HepG2 (cell line): Measurements from ENCODE around the gene USP7. TPM values are rescaled to one million over a fixed set of nuclear protein-coding genes. Genes with fewer than 3 reads are reported as not detected.
A peak's percentile ranks its signal among the peaks of the same experiment; 100 is the strongest.

Experiments
- ATAC-seq: fragments of 200-7000 bp; cut with Tn5 transposase; 3 replicates; pipeline ENCODE4 v1.9.1; 2020; ENCODE audit warnings: mild to moderate bottlenecking, moderate library complexity
- BruUV-seq: library from RNA; stranded (reverse); fragments of 400-500 nt; replicated peaks from 2 replicates; lab custom pipeline; 2021; lab: Mats Ljungman, UMichigan
- CTCF ChIA-PET: fragments of 300-600 bp; formaldehyde crosslinking; extraction: SDS; loops from one replicate; lab custom pipeline; 2021; ENCODE audit warnings: low total read pairs, inconsistent platforms, low intra/inter-chr PET ratio; lab: Yijun Ruan, JAX
- POLR2A ChIA-PET: fragments of 350-600 bp; sonication (Branson Sonifier 250); formaldehyde crosslinking; loops from one replicate; lab custom pipeline; 2020; ENCODE audit warnings: antibody characterized with exemption, inconsistent platforms; lab: Yijun Ruan, JAX
- DNase-seq: peaks from one replicate; pipeline ENCODE4 v3.0.0-alpha.2; 2015; ENCODE audit warnings: low spot score
- FAIRE-seq: peaks from 3 replicates; lab custom pipeline; 2011; peaks lifted over from hg19 to GRCh38; lab: Jason Lieb, UNC
- H2AFZ ChIP-seq: one replicate; pipeline ENCODE4 v1.6.1; 2011; ENCODE audit warnings: low read length, inconsistent platforms
- H3K27ac ChIP-seq: fragments of 300-600 bp; 3 replicates; pipeline ENCODE4 v1.8.0; 2011; ENCODE audit warnings: mixed run types, mild to moderate bottlenecking, mixed read lengths, low read length, inconsistent platforms; ENCODE audit not compliant: insufficient read depth; ENCODE audit errors: extremely low read length
- H3K27me3 ChIP-seq, 2 experiments: fragments of 200-600 bp in 1 of 2; 2 replicates in 1 of 2; 3 replicates in 1 of 2; pipeline versions ENCODE4 v1.6.0 to v1.8.0; 2011; ENCODE audit warnings: low read length in 2 of 2, mild to moderate bottlenecking in 2 of 2, moderate library complexity in 2 of 2, inconsistent platforms in 1 of 2; ENCODE audit not compliant: insufficient read depth in 2 of 2, control insufficient read depth in 1 of 2
- H3K36me3 ChIP-seq, 2 experiments: fragments of 200-600 bp in 1 of 2; replicated peaks in 1 of 2; 2 replicates in 1 of 2; 3 replicates in 1 of 2; pipeline versions ENCODE4 v1.5.1 to v1.8.0; 2011; ENCODE audit warnings: low read length in 2 of 2, inconsistent platforms in 1 of 2; ENCODE audit not compliant: insufficient read depth in 2 of 2, control insufficient read depth in 1 of 2
- H3K4me1 ChIP-seq: 2 replicates; pipeline ENCODE4 v1.5.1; 2012; ENCODE audit warnings: low read length, inconsistent platforms; ENCODE audit not compliant: insufficient read depth
- H3K4me2 ChIP-seq: 2 replicates; pipeline ENCODE4 v1.6.0; 2011; ENCODE audit warnings: low read depth, low read length, inconsistent platforms
- H3K4me3 ChIP-seq, 3 experiments: fragments of 200-600 bp in 1 of 3; sonication (generic), shearing (Covaris generic) in 1 of 3; replicated peaks in 1 of 3; 2 replicates each; pipeline ENCODE4 v1.5.1; 2011 to 2016; ENCODE audit warnings: low read length in 3 of 3, inconsistent platforms in 2 of 3, low read depth in 2 of 3, mild to moderate bottlenecking in 2 of 3, control low read depth in 1 of 3, mixed read lengths in 1 of 3; ENCODE audit not compliant: insufficient read depth in 1 of 3
- H3K79me2 ChIP-seq: one replicate; pipeline ENCODE4 v1.6.1; 2011; ENCODE audit warnings: low read length, inconsistent platforms; ENCODE audit not compliant: insufficient read depth
- H3K9ac ChIP-seq: 2 replicates; pipeline ENCODE4 v1.6.0; 2011; ENCODE audit warnings: mild to moderate bottlenecking, low read depth, low read length, inconsistent platforms; ENCODE audit not compliant: insufficient read depth
- H3K9me3 ChIP-seq: 2 replicates; pipeline ENCODE4 v1.5.1; 2012; ENCODE audit warnings: mild to moderate bottlenecking, low read length
- H4K20me1 ChIP-seq: 2 replicates; pipeline ENCODE4 v1.6.0; 2011; ENCODE audit warnings: inconsistent platforms, mild to moderate bottlenecking, low read length, moderate library complexity; ENCODE audit not compliant: insufficient read depth
- IKZF1 ChIP-seq: fragments of 450-650 bp; IDR thresholded peaks from 2 replicates; pipeline ENCODE4 v1.7.1; 2016
- KDM1A ChIP-seq: IDR thresholded peaks from 2 replicates; pipeline ENCODE4 v1.6.1; 2016; ENCODE audit warnings: missing compliant biosample characterization
- PLSCR1 ChIP-seq: sonication (generic); formaldehyde crosslinking; IDR thresholded peaks from 2 replicates; pipeline ENCODE4 v1.5.0; 2020; ENCODE audit warnings: missing genetic modification reagents, mild to moderate bottlenecking, borderline replicate concordance
- SIX4 ChIP-seq: sonication (generic); formaldehyde crosslinking; IDR thresholded peaks from 2 replicates; pipeline ENCODE4 v1.4.0; 2020; ENCODE audit warnings: missing genetic modification reagents
- SRSF4 ChIP-seq: fragments of 200-400 bp; formaldehyde crosslinking; IDR thresholded peaks from one replicate; pipeline ENCODE4 v1.6.1; 2018; ENCODE audit warnings: mild to moderate bottlenecking, low read depth, low read length, moderate library complexity; ENCODE audit not compliant: poor library complexity, severe bottlenecking
- TEAD3 ChIP-seq: optimal IDR thresholded peaks from 2 replicates; pipeline ENCODE3; 2016; ENCODE audit warnings: borderline replicate concordance
- ZBTB33 ChIP-seq: sonication (generic); formaldehyde crosslinking; IDR thresholded peaks from 2 replicates; pipeline ENCODE4 v1.4.0; 2020; ENCODE audit warnings: missing genetic modification reagents
- ZFP37 ChIP-seq: sonication (generic); formaldehyde crosslinking; IDR thresholded peaks from 2 replicates; pipeline ENCODE4 v1.4.0; 2020; ENCODE audit warnings: missing genetic modification reagents, borderline replicate concordance
- ZNF225 ChIP-seq: sonication (generic); formaldehyde crosslinking; IDR thresholded peaks from 2 replicates; pipeline ENCODE4 v1.4.0; 2020; ENCODE audit warnings: mild to moderate bottlenecking, missing genetic modification reagents
- ZNF329 ChIP-seq: sonication (generic); formaldehyde crosslinking; IDR thresholded peaks from 2 replicates; pipeline ENCODE4 v1.9.0; 2021; ENCODE audit warnings: low read depth, mild to moderate bottlenecking, missing genetic modification reagents
- ZNF777 ChIP-seq: sonication (generic); formaldehyde crosslinking; IDR thresholded peaks from 2 replicates; pipeline ENCODE4 v1.4.0; 2020; ENCODE audit warnings: missing genetic modification reagents
- ZNF841 ChIP-seq: sonication (generic); formaldehyde crosslinking; IDR thresholded peaks from 2 replicates; pipeline ENCODE4 v1.8.1; 2023; ENCODE audit warnings: missing genetic modification reagents, borderline replicate concordance
- ZNF883 ChIP-seq: sonication (generic); formaldehyde crosslinking; IDR thresholded peaks from 2 replicates; pipeline ENCODE4 v1.5.1; 2020; ENCODE audit warnings: mild to moderate bottlenecking, missing genetic modification reagents; ENCODE audit errors: not compliant biosample characterization
- ZSCAN21 ChIP-seq: sonication (generic); formaldehyde crosslinking; IDR thresholded peaks from 2 replicates; pipeline ENCODE4 v1.8.0; 2022; ENCODE audit warnings: mild to moderate bottlenecking, missing genetic modification reagents, moderate library complexity, borderline replicate concordance
- WGBS: methylation state at CpG from one replicate; pipeline ENCODE4 v1.1.6; 2017; ENCODE audit warnings: low lambda C conversion rate; 5-methylcytosine and 5-hydroxymethylcytosine counted together
- in situ Hi-C: cut with HindIII; loops from 2 replicates; pipeline ENCODE4 v1.10.0; 2017; ENCODE audit warnings: low pct_unique_long_range_greater_than_20kb; ENCODE audit not compliant: extremely low pct_ligation_motif_present
- intact Hi-C: fragments of 100-400 bp; cut with micrococcal nuclease; formaldehyde crosslinking; loops from one replicate; pipeline ENCODE4 v1.10.0; 2022; ENCODE audit not compliant: unreplicated experiment
- polyA plus RNA-seq, 8 experiments: library from polyadenylated mRNA; depleted of rRNA in 3 of 8; stranded (reverse) in 7 of 8; unstranded in 1 of 8; fragments of >200 nt; fragmentation: Illumina TruSeq in 4 of 8; extraction: Trizol in 4 of 8; gene quantifications; 2 replicates each; pipeline versions ENCODE4 v1.2.1 to v1.2.3, GENCODE V29; 2011 to 2016; ENCODE audit warnings: low read depth in 4 of 8, missing spikeins in 1 of 8, mixed read lengths in 1 of 8; ENCODE audit not compliant: insufficient read depth in 1 of 8
- total RNA-seq, 5 experiments: library from RNA; depleted of rRNA; stranded (reverse); fragments of >200 nt; fragmentation: Illumina TruSeq; extraction: Trizol; gene quantifications; 2 replicates each; pipeline ENCODE4 v1.2.3, GENCODE V29; 2016; ENCODE audit warnings: low read depth in 1 of 5
- TF ChIP-seq, protein P1 (sequence below): sonication (generic); formaldehyde crosslinking; IDR thresholded peaks from 2 replicates; pipeline ENCODE4 v1.5.1; 2020; ENCODE audit warnings: missing genetic modification reagents, mild to moderate bottlenecking, borderline replicate concordance
- TF ChIP-seq, protein P2 (sequence below): sonication (generic); formaldehyde crosslinking; IDR thresholded peaks from 2 replicates; pipeline ENCODE4 v1.5.1; 2020; ENCODE audit warnings: mild to moderate bottlenecking, missing genetic modification reagents, borderline replicate concordance
- TF ChIP-seq, protein P3 (sequence below): sonication (generic); formaldehyde crosslinking; IDR thresholded peaks from 2 replicates; pipeline ENCODE4 v1.8.1; 2023; ENCODE audit warnings: mild to moderate bottlenecking, missing genetic modification reagents, borderline replicate concordance

USP7 gene
- total and polyA plus RNA-seq, 2 of the 13 experiments (the other 11 are each of a cell fraction or from before 2014, with no cell fraction given): 52.5 to 173 TPM

DNA sequence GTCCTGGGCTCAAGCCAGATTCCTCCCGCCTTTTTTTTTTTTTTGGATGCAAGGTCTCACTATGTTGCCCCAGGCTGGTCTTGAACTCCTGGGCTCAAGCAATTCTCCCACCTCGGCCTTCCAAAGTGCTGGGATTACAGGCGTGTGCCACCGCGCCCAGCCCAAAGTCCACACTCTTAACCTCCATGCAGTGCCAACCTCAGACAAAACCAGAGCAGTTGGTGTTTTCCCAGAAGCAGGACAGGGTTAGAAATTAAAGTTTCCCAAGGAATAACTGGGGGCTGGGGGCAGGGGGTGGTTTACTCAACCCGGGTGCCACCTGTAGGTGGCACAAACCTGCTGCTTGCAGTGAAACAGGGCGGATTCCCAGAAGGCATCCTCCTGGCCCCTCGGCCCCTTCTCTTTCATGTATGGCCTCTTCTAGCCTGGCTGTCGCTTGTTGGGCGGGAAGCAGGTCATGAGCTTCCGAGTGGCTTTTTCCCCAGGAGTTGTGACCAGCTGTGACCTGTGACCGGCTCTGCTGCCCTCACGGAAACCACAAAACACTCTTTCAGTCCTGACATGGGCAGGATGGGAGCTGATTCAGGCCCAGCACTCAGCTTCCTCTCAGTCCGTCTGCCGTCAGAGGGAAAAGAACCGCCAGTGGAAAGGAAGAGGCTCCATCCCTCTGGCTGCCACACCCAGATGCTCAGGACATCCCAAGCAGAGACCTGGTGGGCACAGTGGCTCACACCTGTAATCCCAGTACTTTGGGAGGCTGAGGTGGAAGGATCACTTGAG is 25.6 kb upstream of the USP7 start:
- BruUV-seq: no TSS peak
- in situ Hi-C loops (no loop called here), intact Hi-C loops (loop anchor here (5.0 kb wide), 1 partner anchor 103 kb away; the partner anchor contains the start of gene HAPSTR1)
- ATAC-seq (peak; percentile 37), FAIRE-seq (no peak), DNase-seq (peak; percentile 88)
- no peaks in the 10 kb centered on the region for H3K79me2 ChIP-seq
- peak overlapping the region; percentile 83 for H3K27ac ChIP-seq
- H3K36me3 ChIP-seq: no peaks in the 10 kb centered on the region
- no peaks in the 10 kb centered on the region for H3K27me3 ChIP-seq
- no peaks in the 10 kb centered on the region for H4K20me1 ChIP-seq
- peak overlapping the region; percentile 53 for H3K4me2 ChIP-seq
- POLR2A ChIA-PET: interaction anchor here (1.1 to 4.0 kb wide), 11 partner anchors 8 to 126 kb away, joined by 3 to 42 read pairs (median 8); partner anchors contain the start of genes HAPSTR1 and USP7
- peak overlapping the region; percentile 58 for H2AFZ ChIP-seq
- H3K9ac ChIP-seq: peak overlapping the region; percentile 53
- H3K4me1 ChIP-seq: peaks cover 78% of the 10 kb centered on the region
- no peaks in the 10 kb centered on the region for H3K9me3 ChIP-seq
- CTCF ChIA-PET: no interaction called here
- WGBS: 4% methylated on average over 13 of the region's 16 CpGs
- peak overlapping the region in 2 of 3 experiments; percentile 8 to 45; a peak in 2 of 6 replicates for H3K4me3 ChIP-seq
- peak; percentile 65 for TF ChIP-seq TEAD3
- peak; percentile 36; the same call in 1 of the 2 replicates for TF ChIP-seq ZSCAN21 (CRISPR knock-in tag)
- no peak for TF ChIP-seq ZNF883 (CRISPR knock-in tag)
- TF ChIP-seq, protein P1, sequence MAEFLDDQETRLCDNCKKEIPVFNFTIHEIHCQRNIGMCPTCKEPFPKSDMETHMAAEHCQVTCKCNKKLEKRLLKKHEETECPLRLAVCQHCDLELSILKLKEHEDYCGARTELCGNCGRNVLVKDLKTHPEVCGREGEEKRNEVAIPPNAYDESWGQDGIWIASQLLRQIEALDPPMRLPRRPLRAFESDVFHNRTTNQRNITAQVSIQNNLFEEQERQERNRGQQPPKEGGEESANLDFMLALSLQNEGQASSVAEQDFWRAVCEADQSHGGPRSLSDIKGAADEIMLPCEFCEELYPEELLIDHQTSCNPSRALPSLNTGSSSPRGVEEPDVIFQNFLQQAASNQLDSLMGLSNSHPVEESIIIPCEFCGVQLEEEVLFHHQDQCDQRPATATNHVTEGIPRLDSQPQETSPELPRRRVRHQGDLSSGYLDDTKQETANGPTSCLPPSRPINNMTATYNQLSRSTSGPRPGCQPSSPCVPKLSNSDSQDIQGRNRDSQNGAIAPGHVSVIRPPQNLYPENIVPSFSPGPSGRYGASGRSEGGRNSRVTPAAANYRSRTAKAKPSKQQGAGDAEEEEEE (CRISPR knock-in tag): no peak
- peak; percentile 87; the same call in 1 of the 2 replicates for TF ChIP-seq ZFP37 (CRISPR knock-in tag)
- no peak for TF ChIP-seq IKZF1
- TF ChIP-seq ZNF777: no peak
- 0 out of 2 replicates have a peak, but pooled peaks have one; percentile 10 for TF ChIP-seq ZBTB33 (CRISPR knock-in tag)
- no peak for TF ChIP-seq SIX4 (CRISPR knock-in tag)
- TF ChIP-seq ZNF841: no peak
- peak; percentile 55; the same call in 1 of the 2 replicates for TF ChIP-seq ZNF225 (CRISPR knock-in tag)
- no peak for TF ChIP-seq PLSCR1 (CRISPR knock-in tag)
- TF ChIP-seq SRSF4: no peak
- TF ChIP-seq, protein P2, sequence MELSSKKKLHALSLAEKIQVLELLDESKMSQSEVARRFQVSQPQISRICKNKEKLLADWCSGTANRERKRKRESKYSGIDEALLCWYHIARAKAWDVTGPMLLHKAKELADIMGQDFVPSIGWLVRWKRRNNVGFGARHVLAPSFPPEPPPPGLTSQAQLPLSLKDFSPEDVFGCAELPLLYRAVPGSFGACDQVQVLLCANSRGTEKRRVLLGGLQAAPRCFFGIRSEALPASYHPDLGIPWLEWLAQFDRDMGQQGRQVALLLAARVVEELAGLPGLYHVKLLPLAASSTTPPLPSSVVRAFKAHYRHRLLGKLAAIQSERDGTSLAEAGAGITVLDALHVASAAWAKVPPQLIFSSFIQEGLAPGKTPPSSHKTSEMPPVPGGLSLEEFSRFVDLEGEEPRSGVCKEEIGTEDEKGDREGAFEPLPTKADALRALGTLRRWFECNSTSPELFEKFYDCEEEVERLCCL: no peak
- TF ChIP-seq KDM1A (CRISPR knock-in tag): no peak
- TF ChIP-seq, protein P3, sequence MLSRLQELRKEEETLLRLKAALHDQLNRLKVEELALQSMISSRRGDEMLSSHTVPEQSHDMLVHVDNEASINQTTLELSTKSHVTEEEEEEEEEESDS (CRISPR knock-in tag): no peak
- no peak for TF ChIP-seq ZNF329 (CRISPR knock-in tag)
